Fibroblast of lung (primary cell): Measurements from ENCODE around the gene PLA2G12B. TPM values are rescaled to one million over a fixed set of nuclear protein-coding genes. Genes with fewer than 3 reads are reported as not detected.

ENCODE experiments used
- DNase-seq, 2 donors: peaks; one replicate each; pipeline versions ENCODE4 v3.0.0 to v3.0.0-alpha.2; 2010; ENCODE audit warnings: low read depth in 2 of 2
- H2AFZ ChIP-seq: 2 replicates; pipeline ENCODE4 v1.5.1; 2012; ENCODE audit warnings: low read length, control low read depth, inconsistent platforms
- H3K27ac ChIP-seq: 2 replicates; pipeline ENCODE4 v1.5.1; 2011; ENCODE audit warnings: low read length, control low read depth; ENCODE audit not compliant: insufficient read depth
- H3K27me3 ChIP-seq: 2 replicates; pipeline ENCODE4 v1.5.1; 2011; ENCODE audit warnings: mild to moderate bottlenecking, low read length; ENCODE audit not compliant: control insufficient read depth, insufficient read depth
- H3K36me3 ChIP-seq: 2 replicates; pipeline ENCODE4 v1.5.1; 2011; ENCODE audit warnings: low read length; ENCODE audit not compliant: control insufficient read depth, insufficient read depth
- H3K4me1 ChIP-seq: 2 replicates; pipeline ENCODE4 v1.5.1; 2011; ENCODE audit warnings: low read length; ENCODE audit not compliant: control insufficient read depth, insufficient read depth; ENCODE audit errors: extremely low read depth
- H3K4me2 ChIP-seq: 2 replicates; pipeline ENCODE4 v1.5.1; 2011; ENCODE audit warnings: low read length, control low read depth; ENCODE audit not compliant: insufficient read depth; ENCODE audit errors: extremely low read depth
- H3K4me3 ChIP-seq, 4 experiments: fragments of 200-600 bp in 1 of 4; sonication (generic) in 1 of 4; replicated peaks in 1 of 4; 2 replicates each; pipeline ENCODE4 v1.5.1; 2011 to 2016; ENCODE audit warnings: low read length in 4 of 4, low read depth in 3 of 4, mild to moderate bottlenecking in 3 of 4, control low read depth in 2 of 4, inconsistent platforms in 1 of 4, mixed read lengths in 1 of 4; ENCODE audit not compliant: insufficient read depth in 1 of 4; ENCODE audit errors: control extremely low read depth in 1 of 4
- H3K79me2 ChIP-seq: 2 replicates; pipeline ENCODE4 v1.5.1; 2012; ENCODE audit warnings: mild to moderate bottlenecking, low read length, inconsistent platforms; ENCODE audit not compliant: control insufficient read depth, insufficient read depth
- H3K9ac ChIP-seq: 2 replicates; pipeline ENCODE4 v1.5.1; 2011; ENCODE audit warnings: mild to moderate bottlenecking, low read length, control low read depth; ENCODE audit not compliant: insufficient read depth
- H3K9me3 ChIP-seq: 2 replicates; pipeline ENCODE4 v1.5.1; 2012; ENCODE audit warnings: low read depth, low read length; ENCODE audit not compliant: control insufficient read depth, insufficient read depth
- H4K20me1 ChIP-seq: 2 replicates; pipeline ENCODE4 v1.5.1; 2011; ENCODE audit warnings: low read length; ENCODE audit not compliant: control insufficient read depth, insufficient read depth; ENCODE audit errors: extremely low read depth
- EZH2 ChIP-seq: IDR thresholded peaks from 2 replicates; pipeline ENCODE4 v1.5.1; 2012; ENCODE audit warnings: low read length, control low read depth, mild to moderate bottlenecking; ENCODE audit errors: missing control alignments
- polyA plus RNA-seq, 2 donors: library from polyadenylated mRNA; depleted of rRNA in 1 of 2; stranded (reverse) in 1 of 2; unstranded in 1 of 2; fragments of >200 nt; gene quantifications; 2 replicates each; pipeline ENCODE4 v1.2.1, GENCODE V29; 2011 to 2012; ENCODE audit warnings: missing spikeins in 1 of 2
- total RNA-seq: library from RNA; depleted of rRNA; stranded (reverse); fragments of >200 nt; gene quantifications from 2 replicates; pipeline ENCODE4 v1.2.1, GENCODE V29; 2014
- TF ChIP-seq, protein P1 (sequence below), 2 donors: IDR thresholded peaks in 1 of 2; conservative IDR thresholded peaks in 1 of 2; 1 replicate in 1 of 2; 2 replicates in 1 of 2; pipeline ENCODE4 v1.5.1; 2011 to 2012; ENCODE audit warnings: low read length in 2 of 2, control low read depth in 1 of 2, inconsistent platforms in 1 of 2, low read depth in 1 of 2, mild to moderate bottlenecking in 1 of 2

The PLA2G12B gene
- total and polyA plus RNA-seq, 2 donors (not counting 1 experiment from before 2014, with no cell fraction given), result not detected

DNA sequence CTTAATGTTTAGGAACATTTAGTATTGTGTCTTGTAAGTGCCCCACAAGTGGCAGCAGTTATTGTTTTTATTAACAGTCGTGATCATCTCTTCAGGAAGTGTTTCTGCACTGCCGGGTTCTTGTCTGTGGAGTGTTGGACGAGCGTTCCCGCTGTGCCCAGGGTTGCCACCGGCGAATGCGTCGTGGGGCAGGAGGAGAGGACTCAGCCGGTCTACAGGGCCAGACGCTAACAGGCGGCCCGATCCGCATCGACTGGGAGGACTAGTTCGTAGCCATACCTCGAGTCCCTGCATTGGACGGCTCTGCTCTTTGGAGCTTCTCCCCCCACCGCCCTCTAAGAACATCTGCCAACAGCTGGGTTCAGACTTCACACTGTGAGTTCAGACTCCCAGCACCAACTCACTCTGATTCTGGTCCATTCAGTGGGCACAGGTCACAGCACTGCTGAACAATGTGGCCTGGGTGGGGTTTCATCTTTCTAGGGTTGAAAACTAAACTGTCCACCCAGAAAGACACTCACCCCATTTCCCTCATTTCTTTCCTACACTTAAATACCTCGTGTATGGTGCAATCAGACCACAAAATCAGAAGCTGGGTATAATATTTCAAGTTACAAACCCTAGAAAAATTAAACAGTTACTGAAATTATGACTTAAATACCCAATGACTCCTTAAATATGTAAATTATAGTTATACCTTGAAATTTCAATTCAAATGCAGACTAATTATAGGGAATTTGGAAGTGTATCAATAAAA lies 22.2 kb downstream of the PLA2G12B start:
- no peaks in the 10 kb centered on the region for H3K36me3 ChIP-seq
- H3K9me3 ChIP-seq, result no peaks in the 10 kb centered on the region
- TF ChIP-seq EZH2, result no peak
- TF ChIP-seq, protein P1, sequence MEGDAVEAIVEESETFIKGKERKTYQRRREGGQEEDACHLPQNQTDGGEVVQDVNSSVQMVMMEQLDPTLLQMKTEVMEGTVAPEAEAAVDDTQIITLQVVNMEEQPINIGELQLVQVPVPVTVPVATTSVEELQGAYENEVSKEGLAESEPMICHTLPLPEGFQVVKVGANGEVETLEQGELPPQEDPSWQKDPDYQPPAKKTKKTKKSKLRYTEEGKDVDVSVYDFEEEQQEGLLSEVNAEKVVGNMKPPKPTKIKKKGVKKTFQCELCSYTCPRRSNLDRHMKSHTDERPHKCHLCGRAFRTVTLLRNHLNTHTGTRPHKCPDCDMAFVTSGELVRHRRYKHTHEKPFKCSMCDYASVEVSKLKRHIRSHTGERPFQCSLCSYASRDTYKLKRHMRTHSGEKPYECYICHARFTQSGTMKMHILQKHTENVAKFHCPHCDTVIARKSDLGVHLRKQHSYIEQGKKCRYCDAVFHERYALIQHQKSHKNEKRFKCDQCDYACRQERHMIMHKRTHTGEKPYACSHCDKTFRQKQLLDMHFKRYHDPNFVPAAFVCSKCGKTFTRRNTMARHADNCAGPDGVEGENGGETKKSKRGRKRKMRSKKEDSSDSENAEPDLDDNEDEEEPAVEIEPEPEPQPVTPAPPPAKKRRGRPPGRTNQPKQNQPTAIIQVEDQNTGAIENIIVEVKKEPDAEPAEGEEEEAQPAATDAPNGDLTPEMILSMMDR (conservative IDR thresholded peaks at IDR 0.05 in 1 of 2, IDR thresholded peaks at IDR 0.05 in 1 of 2; ENCODE audit: low read depth in 1 of 2, low read length in 2 of 2), result no peak
- no peaks in the 10 kb centered on the region for H3K4me1 ChIP-seq
- no peaks in the 10 kb centered on the region for H3K79me2 ChIP-seq
- H3K27me3 ChIP-seq, result no peaks in the 10 kb centered on the region
- H3K4me2 ChIP-seq, result no peak overlapping the region
- H3K4me3 ChIP-seq, result no peak overlapping the region
- H2AFZ ChIP-seq, result no peak overlapping the region
- no peak overlapping the region for H3K27ac ChIP-seq
- H3K9ac ChIP-seq, result no peak overlapping the region
- peak in 1 of 2 donors; percentile 66 for DNase-seq
- no peaks in the 10 kb centered on the region for H4K20me1 ChIP-seq

DNA sequence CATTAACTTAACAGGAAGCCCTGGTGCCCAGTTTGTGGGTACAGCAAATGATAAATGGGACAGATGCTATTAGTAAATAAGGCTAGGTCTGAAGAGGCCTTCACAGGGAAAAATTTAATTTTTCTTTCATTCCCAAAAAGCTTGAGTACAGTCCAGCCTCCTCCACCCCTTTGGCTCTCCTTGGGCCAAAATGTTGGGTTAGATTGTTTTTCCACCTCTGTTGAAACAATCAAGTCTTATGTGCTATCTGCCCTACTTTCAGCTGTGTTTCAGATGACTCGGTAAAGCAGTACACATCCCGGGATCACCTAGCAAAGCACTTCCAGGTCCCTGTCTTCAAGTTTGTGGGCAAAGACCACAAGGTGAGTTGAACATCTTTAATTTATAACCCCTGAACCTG lies 24.3 kb downstream of the PLA2G12B start:
- no peak overlapping the region for H3K4me3 ChIP-seq
- H4K20me1 ChIP-seq, result no peaks in the 10 kb centered on the region
- H3K27ac ChIP-seq, result no peak overlapping the region
- no peaks in the 10 kb centered on the region for H3K36me3 ChIP-seq
- H3K4me1 ChIP-seq, result no peaks in the 10 kb centered on the region
- H3K4me2 ChIP-seq, result no peak overlapping the region
- H3K79me2 ChIP-seq, result no peaks in the 10 kb centered on the region
- TF ChIP-seq, protein P1 (conservative IDR thresholded peaks at IDR 0.05 in 1 of 2, IDR thresholded peaks at IDR 0.05 in 1 of 2; ENCODE audit: low read depth in 1 of 2, low read length in 2 of 2), result no peak
- TF ChIP-seq EZH2, result no peak
- DNase-seq, result no peak
- H3K9me3 ChIP-seq, result no peaks in the 10 kb centered on the region
- no peak overlapping the region for H3K9ac ChIP-seq
- no peaks in the 10 kb centered on the region for H3K27me3 ChIP-seq
- no peak overlapping the region for H2AFZ ChIP-seq

DNA sequence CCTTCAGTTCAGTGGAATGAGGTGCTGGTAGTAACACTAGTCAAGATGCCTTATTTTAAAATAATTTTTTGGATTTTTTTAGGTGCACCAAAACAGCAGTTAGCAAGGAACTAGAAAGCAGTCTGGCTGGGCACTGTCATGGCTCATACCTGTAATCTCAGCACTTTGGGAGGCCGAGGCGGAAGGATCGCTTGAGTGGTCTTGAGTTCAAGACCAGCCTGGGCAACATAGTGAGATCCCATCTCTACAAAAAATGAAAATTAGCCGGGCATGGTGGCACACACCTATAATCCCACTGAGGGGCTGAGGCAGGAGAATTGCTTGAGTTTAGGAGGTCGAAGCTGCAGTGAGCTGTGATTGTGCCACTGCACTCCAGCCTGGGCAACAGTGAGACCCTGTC lies 25.8 kb downstream of the PLA2G12B start:
- Histone ChIP-seq H3K4me2 (no peak overlapping the region), H3K27ac (no peak overlapping the region), H3K4me1 (no peaks in the 10 kb centered on the region), H2AFZ (no peak overlapping the region), H3K36me3 (no peaks in the 10 kb centered on the region), H3K27me3 (no peaks in the 10 kb centered on the region), H3K9me3 (no peaks in the 10 kb centered on the region), H3K79me2 (no peaks in the 10 kb centered on the region), H3K9ac (no peak overlapping the region), H3K4me3 (no peak overlapping the region), H4K20me1 (no peaks in the 10 kb centered on the region)
- TF ChIP-seq, protein P1 (conservative IDR thresholded peaks at IDR 0.05 in 1 of 2, IDR thresholded peaks at IDR 0.05 in 1 of 2; ENCODE audit: low read depth in 1 of 2, low read length in 2 of 2), result no peak
- no peak for TF ChIP-seq EZH2
- no peak for DNase-seq
